NCI-H2107 (cell line): ENCODE results near the gene PALB2.
"Not testable (repeated sequence)": the region's sequence is repeated elsewhere in the genome, so short reads cannot be mapped to it uniquely, and the experiment has no call there.

Experiments
- DNase-seq: peaks from one replicate; lab custom pipeline; 2025; lab: John Stamatoyannopoulos, UW

The PALB2 gene

DNA sequence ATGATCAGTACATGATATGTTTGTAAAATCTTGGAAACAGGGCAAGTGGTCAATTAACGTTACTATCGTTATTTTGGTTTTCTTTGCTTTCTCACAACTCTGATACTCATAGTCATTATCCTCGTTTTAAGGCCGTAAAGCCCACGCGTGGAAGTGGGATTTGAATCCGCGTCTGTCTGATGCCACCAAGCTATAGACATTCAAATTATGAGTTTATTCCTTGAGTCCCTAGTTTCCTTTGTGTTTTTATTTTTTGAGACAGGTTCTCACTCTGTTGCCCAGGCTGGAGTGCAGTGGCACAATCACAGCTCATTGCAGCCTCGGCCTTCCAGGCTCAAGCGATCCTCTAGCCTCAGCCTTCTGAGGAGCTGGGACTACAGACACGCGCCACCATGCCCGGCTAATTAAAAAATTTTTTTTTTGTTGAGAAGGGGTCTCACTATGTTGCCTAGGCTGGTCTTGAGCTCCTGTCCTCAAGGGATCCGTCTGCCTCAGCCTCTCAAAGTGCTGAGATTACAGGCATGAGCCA lies 1.2 kb upstream of the PALB2 start:
- no peak for DNase-seq

DNA sequence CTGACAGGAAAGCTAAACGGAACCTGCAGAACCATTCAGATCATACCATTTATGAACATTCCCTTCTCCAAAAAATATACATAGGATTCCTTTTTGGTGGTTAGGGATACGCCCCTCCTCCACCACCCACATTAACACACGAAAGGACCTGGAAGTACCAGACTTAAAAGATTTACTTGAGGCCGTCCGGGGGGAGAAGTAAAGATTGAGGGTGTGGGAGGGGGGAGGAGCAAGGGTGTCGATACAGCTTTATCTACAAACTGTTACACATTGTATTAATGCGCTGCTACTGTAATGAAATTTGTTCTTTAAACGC lies 537 bp downstream of the PALB2 start:
- no peak for DNase-seq

DNA sequence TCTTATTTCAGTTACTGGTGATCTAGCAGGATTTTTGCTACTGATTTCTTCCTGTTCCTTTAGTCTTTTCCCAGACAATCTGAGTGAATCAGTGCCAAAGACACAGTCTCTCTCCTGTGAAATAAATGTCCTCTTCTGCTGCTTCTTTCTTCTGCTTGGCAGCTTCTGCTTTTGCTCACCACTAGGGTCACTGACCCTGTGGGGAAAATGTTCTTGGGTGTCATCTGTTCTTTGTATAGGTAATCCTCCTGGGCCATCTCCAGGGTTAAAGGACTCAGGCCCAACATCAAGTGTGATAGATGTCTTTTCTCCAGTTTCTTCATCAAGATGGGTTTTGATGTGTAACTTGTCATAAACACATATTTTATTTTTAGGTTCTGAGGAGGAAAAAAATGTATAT lies 5.2 kb downstream of the PALB2 start:
- DNase-seq, result no peak

DNA sequence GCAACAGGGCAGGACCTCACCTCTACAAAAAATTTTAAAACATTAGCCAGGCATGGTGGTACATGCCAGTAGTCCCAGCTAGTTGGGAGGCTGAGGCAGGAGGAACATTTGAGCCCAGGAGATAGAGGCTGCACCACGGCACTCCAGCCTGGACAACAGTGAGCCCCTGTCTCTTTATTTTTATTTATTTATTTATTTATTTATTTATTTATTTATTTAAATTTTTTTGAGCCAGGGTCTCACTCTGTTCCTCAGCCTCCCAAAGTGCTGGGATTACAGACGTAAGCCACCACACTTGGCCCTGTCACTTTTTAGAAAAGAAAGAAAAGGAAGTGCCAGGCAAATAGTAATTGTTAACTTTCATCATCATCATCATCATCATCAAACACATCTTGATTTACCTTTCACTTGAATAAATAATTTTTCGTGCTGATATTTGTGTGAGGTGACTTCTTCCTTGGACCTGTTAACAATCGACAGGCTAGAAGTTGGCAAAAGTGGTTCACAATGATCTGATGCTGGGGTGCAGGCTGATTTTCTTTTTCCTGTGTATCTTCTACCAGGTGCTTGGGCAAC lies 6.6 kb downstream of the PALB2 start:
- DNase-seq, result no peak

DNA sequence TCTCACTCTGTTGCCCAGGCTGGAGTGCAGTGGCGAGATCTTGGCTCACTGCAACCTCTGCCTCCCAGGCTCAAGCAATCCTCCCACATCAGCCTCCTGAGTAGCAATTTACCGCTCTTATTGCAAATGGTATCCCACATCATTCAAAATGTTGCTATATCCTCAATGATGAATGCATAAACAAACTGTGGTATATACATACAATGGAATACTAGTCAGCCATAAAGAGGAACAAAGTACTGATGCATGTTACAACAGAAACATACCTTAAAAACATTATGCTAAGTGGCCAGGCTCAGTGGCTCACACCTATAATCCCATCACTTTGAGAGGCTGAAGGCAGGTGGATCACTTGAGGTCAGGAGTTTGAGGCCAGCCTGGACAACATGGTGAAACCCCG lies 9.2 kb downstream of the PALB2 start:
- not testable (repeated sequence) for DNase-seq

DNA sequence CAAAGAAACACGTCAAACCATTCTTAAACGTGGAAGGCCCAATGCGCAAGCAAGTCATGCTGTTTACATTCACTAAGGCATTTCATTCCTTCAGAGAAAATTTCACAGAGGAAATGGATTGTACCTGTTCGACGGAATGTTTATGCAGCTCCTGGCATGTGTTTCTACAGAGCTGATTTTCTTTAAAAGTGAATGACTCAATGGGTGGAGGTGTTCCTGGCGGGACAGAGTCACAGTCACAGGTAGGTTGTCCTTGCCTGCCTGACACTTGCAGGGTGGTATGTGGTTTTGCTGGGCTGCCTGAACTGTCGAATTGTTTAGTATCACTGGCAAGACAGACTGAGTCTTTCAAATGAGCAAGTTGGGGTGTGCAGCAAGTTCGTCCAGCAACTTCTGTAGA lies 11.6 kb downstream of the PALB2 start:
- no peak for DNase-seq

DNA sequence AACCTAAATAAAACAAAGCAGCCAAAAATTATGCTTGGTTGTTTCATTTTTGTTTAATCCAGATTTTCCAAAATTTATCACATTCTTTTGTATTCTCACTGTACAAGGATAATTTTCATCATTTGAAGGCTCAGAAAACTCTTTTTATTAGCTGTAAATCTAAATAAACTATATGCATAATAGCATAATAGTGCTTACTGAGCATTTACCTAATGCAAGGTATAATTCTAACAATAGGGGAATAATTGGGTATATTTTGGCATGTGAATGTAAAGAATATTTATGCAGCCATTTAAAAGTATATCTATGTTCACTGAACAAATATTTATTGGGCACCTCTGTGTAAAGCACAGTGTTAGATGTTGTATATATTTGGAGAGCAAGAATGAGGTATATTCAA lies 17.0 kb downstream of the PALB2 start:
- no peak for DNase-seq

DNA sequence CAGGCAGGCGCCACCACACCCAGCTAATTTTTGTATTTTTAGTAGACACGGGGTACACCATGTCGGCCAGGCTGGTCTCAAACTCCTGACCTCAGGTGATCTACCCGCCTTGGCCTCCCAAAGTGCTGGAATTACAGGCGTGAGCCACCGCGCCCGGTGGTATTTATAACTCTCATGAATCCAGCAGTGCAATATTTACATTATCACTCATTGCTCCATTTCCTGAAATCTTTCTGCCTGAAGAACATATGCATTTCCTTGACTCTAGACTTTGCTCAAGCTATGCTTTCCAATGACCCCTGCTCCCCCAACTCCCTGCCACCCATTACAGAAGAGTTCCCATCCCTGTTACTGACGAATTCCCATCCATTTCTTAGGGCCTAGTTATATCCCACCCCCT lies 25.3 kb downstream of the PALB2 start:
- no peak for DNase-seq

DNA sequence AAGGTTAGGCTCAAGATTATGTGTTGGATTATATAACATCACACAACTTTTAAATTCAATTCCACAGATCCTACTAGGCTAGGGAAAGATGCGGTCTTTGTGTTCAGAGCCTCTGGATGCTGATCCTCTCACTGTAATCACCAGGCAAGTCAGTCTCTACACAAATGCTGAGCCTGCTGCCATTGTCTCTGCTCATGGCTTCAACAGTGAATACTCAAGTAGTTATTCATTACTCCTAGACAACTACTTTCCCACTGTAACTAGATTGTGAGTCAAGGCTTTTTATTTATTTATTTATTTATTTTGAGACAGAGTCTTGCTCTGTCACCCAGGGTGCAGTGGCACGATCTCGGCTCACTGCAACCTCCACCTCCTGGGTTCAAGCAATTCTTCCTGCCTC lies 29.2 kb downstream of the PALB2 start:
- DNase-seq, result no peak

DNA sequence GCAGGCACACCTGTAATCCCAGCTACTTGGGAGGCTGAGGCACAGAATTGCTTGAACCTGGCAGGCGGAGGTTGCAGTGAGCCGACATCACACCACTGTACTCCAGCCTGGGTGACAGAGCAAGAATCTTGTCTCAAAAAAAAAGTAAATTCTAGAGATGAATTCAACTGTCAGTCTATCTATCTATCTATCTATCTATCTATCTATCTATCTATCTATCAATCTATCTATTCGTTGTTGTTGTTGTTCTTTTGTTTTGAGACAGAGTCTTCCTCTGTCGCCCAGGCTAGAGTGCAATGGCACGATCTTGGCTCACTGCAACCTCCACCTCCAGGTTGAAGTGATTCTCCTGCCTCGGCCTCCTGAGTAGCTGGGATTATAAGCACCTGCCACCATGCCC lies 30.2 kb downstream of the PALB2 start:
- DNase-seq, result not testable (repeated sequence)

DNA sequence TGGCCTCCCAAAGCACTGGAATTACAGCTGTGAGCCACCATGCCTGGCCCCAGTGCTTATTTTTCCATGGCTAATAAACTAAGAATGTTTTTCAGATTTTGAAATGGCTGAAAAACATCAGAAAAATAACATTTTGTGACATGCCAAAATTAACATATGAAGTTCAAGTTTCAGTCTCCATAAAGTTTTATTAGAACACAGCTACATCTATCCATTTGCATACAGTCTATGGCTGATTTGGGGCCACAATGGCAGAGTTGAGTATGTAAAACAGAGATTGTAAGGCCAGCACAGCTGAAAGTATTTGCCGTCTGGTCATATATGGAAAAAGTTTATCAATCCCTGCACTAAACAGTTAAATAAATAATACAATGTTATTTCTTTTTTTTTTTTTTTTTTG lies 31.2 kb downstream of the PALB2 start:
- no peak for DNase-seq

DNA sequence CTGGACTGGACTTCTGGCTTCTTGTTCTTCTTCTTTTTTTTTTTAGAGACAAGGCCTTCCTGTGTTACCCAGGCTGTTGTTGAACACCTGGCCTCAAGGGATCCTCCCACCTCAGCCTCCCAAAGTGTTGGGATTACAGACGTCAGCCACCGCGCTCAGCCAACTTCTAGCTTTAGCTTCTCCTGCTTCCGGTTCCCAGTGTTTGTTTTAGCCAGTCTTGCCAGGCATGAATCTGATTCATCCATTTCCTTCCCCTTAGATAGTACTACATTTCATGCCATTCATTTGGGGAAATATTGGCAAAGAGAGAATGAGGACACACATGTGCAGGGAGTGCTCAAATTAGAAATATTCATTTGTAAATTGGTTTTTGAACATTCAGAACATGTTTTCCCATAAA lies 32.9 kb downstream of the PALB2 start:
- DNase-seq, result no peak

DNA sequence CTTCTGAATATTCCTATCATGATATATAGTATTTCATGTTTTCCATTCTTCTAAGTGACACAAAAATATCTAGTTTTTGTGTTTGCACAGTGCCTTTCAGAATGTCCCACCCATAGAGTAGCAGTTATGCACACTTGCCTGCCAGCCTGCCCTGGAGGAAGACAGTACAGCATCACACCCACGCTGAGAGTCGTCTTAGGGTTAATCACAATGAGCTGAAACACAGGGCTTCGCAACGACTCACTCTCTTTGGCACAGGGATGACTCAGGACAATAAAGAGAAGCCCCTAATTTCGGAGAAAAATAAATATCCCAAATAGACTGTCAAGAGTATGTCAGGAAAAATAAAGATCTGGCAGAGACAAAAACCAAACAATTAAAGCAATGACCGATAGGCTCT lies 33.4 kb downstream of the PALB2 start:
- DNase-seq, result no peak

DNA sequence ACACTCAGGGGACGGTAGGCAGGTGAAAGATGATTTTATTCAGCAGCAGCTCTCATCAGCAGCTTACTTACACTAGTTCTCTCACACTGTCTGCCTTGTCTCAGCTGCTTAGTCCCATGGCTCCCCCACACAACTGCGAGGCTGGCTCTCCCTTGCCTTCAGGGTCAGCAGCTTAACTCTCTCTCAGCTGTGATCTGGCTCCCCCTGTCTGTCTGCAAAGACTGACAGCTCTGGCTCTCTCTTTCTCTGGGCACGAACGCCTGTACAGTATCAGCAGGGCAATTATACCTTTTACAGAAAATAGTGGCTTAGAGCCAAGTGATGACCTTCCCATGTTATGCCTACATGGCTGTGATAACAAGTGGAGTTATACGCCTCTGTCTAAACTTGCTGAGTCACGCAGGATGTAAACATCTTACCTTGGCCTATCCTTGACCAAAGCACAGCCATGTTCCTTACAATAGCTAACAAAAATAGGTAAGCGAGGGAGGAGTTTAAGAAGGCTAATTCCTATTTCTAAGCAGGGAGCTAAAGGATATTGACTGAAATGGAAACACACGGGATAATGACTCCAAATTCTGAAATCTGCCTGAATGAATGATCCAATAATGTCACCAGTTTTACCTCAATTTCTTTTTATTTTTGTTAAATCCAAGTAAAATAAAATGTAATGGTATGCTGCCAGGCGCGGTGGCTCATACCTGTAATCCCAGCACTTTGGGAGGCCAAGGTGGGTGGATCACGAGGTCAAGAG lies 43.9 kb downstream of the PALB2 start:
- DNase-seq, result no peak

DNA sequence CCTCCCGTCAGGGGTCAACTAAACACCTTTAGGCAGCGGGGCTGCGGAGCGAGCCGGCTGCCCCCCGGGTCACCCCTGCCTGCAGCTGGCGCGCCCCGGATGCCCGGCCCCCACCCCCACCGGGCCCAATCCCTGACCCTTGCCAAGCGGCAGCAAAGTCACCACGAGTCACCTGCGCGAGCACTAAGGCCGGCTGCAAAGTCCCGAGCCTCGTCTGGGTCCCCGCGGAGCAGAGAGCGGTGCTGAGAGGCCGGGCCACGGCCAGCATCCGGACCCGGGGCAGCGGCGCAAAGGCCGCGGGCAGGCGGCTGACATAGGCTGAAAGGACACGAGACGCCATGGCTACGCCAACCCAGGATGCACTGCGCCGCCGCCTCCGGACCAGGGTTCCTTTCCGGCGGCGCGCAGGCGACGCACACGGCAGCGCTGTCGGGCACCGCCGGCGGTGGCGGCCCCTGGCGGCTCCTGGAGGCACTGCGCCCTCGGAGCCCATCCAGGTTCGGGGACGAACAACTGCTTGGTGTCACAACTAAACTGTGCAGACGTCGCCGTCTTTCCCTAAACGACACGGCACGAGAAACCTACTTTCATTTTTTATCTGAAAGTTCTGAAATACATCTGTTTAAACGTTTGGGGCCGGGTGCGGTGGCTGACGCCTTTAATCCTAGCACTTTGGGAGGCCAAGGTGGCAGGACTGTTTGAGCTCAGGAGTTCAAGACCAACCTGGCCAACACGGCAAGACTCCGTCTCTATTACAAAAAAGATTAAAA lies 45.0 kb downstream of the PALB2 start, which contains the start of gene NDUFAB1:
NDUFAB1 (minus strand) TSS at position 366 of the 770 bp plus-strand sequence; CDS start at position 340, 26 bp downstream.
- DNase-seq, result peak; percentile 82

DNA sequence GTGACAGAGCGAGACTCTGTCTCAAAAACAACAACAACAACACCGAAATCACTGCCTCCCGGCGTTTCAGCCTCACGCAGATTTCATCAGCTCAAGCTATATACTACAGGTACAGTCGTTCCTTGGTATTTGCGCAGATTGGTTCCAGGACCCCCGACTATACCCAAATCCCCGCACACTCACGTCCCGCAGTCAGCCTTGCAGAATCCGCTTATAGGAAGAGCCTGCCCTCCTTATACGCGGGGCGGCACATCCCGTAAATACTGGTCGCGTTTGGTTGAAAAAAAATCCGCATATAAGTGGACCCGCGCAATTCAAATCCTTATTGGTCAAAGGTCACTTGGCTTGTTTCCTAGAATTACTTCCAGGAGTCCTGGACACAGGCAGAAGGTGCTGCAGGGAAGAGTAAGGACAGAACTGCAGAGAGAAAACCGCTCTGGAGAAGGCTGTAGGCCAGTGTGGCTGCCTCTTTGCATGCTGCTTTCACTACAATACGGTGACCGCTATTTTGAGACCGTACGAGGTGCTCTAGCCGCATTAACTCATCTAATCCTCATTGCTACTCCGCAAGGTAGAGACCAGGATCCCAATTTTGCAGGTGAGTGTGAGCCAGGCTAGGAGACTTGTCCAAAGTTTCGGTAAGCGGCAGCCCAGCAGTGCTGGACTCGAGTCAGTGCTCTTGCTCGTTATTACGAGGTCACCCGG lies 45.7 kb downstream of the PALB2 start:
- no peak for DNase-seq

DNA sequence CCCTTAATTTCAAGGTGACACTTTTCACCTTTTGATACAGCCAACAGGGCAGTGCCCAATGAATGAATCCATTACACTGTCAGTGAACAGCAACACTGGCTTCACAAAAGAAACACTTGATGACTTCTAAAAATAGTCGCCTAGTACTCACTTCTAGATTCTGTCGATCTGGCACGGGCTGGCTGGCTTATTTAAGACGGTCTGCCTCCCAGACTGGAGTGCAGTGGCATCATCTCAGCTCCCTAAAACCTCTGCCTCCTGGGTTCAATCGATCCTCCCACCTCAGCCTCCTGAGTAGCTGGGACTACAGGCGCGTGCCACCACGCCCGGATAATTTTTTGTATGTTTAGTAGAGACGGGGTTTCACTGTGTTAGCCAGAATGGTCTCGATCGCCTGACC lies 46.9 kb downstream of the PALB2 start:
- no peak for DNase-seq

DNA sequence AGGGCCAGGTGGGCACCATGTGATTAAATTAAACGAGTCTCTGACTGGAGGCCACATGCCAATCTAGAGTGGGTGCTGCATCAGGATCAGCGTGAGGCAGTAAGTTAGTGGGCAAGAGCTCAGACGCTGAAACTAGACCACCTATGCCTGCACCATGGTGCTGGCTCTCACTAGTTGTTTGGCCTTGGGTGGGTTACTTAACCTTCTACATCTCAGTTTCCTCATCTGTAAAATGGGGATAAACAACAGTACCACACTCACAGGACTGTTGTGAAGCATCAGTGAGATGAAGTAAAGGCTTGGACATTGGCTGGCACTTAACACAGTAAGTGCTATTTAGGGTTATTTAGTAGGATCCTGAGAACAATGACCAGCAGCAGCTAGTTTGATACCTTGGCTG lies 50.9 kb downstream of the PALB2 start:
- DNase-seq, result no peak

DNA sequence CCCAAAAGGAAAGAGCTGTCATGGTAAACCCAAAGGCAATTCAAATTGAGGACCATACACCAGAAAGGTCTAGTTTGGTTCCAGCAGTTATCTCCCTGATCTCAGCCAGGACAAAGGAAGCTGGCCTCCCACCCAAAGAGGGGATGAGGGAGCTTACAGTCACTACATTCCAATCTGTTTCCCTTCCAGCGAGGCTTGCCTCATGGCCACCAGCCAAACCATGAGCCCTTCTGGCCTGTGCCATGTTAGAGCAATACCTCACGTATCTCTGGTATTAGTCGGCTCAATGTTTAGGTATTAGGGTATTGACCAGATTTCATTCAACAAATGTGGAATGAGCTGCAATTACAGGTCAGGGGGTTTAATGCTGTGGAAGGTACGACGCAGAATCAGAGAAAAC lies 53.4 kb downstream of the PALB2 start:
- no peak for DNase-seq

DNA sequence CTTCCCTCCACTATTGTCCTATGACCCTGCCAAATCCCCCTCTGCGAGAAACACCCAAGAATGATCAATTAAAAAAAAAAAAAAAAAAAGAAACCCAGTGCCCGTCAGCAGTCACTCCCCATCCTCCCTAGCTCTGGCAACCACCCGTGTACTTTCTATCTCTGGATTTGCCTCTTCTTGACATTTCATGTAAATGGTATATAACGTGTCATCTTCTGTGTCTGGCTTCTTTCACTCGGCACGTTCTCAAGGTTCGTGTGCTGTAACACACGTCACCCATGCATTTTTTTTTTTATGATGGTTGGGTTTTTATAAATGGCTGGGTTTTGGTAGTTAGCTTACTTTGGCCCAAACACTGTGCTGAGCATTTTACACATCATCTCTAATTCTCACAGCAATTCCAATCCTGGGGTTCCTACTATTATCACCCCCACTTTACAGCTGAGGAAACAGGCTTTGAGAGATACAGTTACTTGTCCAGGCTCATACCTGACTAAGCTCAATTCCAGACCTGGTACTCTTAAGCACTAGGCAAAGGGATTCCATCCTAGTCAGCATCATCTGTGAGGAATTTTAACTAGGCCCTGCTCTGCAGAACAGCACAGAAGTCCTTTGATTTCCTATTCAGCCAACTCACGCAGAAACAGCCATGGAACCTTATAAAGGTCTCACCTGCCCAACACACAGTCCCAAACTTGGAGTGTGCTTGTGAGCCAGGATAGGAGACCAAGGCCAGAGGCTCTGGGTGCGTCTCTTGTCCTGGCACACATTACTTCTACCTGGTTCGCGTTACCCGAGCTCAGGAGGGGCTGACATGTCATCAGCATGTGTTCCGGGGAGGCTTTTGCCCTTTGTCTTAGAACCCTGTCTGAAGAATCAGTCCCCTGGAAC lies 56.7 kb downstream of the PALB2 start:
- DNase-seq, result no peak

DNA sequence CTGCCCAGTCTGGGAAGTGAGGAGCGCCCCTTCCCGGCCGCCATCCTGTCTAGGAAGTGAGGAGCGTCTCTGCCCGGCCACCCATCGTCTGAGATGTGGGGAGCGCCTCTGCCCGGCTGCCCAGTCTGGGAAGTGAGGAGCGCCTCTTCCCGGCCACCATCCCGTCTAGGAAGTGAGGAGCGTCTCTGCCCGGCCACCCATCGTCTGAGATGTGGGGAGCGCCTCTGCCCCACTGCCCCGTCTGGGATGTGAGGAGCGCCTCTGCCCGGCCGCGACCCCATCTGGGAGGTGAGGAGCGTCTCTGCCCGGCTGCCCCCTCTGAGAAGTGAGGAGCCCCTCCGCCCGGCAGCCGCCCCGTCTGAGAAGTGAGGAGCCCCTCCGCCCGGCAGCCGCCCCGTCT lies 57.8 kb downstream of the PALB2 start:
- not testable (repeated sequence) for DNase-seq
